ENCODE measurements around the gene PYGB. TPM values are rescaled to one million over a fixed set of nuclear protein-coding genes. Genes with fewer than 3 reads are reported as not detected.
"Not testable (repeated sequence)": the region's sequence is repeated elsewhere in the genome, so short reads cannot be mapped to it uniquely, and the experiment has no call there.

PYGB gene
- total RNA-seq, 2 experiments from 2014 or later: 26.3 to 27.5 TPM

DNA sequence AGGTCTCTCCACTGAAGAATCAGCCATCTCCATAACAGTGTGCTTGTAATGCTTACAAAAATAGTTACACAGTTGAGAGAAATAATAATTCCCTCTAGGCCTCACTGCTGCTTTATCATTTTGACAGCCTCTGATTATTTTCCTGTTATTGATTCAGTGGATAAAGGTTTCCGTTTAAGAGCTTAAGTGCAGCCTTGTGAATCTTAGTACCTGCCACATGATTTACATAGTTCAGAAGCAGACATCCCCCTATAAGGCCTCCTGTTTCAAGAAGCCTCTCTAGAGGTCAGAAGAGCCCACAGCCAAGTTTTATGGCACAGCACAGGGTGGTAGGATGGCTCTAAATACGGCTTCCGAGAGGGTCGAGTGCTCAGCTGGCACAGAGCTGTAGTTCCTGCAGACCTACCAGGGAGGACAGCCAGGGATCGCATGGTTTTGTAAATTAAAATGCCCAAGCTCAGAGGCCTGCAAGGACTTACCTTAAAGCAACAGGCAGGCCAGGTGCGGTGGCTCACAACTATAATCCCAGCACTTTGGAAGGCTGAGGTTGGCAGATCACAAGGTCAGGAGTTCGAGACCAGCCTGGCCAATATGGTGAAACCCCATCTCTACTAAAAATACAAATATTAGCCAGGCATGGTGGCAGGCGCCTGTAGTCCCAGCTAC lies 17.6 kb upstream of the PYGB start:
- CTCF ChIA-PET: no interaction called here
- DNase-seq (no peak), ATAC-seq (ENCODE audit: poor library complexity) (no peak)
- H3K36me3 Mint-ChIP-seq (ENCODE audit: low read depth): peaks cover 5% of the 10 kb centered on the region
- Histone ChIP-seq H3K27ac (ENCODE audit: low read depth in 1 of 2, low read length in 2 of 2) (no peak overlapping the region), H3K4me3 (ENCODE audit: low read length) (no peak overlapping the region), H3K9me3 (ENCODE audit: control insufficient read depth in 1 of 2, insufficient read depth in 1 of 2, low read length in 2 of 2) (peaks cover 0 to 4% of the 10 kb centered on the region in 2 experiments), H3K27me3 (ENCODE audit: control insufficient read depth in 1 of 2, insufficient read depth in 2 of 2, low read length in 2 of 2) (no peaks in the 10 kb centered on the region), H3K36me3 (ENCODE audit: insufficient read depth, low read length) (peaks cover 2% of the 10 kb centered on the region), H3K4me1 (ENCODE audit: insufficient read depth, low read length) (no peaks in the 10 kb centered on the region)
- no peak overlapping the region for H3K27ac Mint-ChIP-seq
- POLR2A ChIA-PET: no interaction called here
- H3K27me3 Mint-ChIP-seq: peaks cover 11% of the 10 kb centered on the region
- no peaks in the 10 kb centered on the region for H3K9me3 Mint-ChIP-seq
- intact Hi-C loops (cut with DNase I, micrococcal nuclease): no loop called here
- H3K4me1 Mint-ChIP-seq (ENCODE audit: low read depth): no peaks in the 10 kb centered on the region
- no peak overlapping the region for H3K4me3 Mint-ChIP-seq
- TF ChIP-seq, protein P1, sequence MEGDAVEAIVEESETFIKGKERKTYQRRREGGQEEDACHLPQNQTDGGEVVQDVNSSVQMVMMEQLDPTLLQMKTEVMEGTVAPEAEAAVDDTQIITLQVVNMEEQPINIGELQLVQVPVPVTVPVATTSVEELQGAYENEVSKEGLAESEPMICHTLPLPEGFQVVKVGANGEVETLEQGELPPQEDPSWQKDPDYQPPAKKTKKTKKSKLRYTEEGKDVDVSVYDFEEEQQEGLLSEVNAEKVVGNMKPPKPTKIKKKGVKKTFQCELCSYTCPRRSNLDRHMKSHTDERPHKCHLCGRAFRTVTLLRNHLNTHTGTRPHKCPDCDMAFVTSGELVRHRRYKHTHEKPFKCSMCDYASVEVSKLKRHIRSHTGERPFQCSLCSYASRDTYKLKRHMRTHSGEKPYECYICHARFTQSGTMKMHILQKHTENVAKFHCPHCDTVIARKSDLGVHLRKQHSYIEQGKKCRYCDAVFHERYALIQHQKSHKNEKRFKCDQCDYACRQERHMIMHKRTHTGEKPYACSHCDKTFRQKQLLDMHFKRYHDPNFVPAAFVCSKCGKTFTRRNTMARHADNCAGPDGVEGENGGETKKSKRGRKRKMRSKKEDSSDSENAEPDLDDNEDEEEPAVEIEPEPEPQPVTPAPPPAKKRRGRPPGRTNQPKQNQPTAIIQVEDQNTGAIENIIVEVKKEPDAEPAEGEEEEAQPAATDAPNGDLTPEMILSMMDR (IDR thresholded peaks at IDR 0.05): no peak

DNA sequence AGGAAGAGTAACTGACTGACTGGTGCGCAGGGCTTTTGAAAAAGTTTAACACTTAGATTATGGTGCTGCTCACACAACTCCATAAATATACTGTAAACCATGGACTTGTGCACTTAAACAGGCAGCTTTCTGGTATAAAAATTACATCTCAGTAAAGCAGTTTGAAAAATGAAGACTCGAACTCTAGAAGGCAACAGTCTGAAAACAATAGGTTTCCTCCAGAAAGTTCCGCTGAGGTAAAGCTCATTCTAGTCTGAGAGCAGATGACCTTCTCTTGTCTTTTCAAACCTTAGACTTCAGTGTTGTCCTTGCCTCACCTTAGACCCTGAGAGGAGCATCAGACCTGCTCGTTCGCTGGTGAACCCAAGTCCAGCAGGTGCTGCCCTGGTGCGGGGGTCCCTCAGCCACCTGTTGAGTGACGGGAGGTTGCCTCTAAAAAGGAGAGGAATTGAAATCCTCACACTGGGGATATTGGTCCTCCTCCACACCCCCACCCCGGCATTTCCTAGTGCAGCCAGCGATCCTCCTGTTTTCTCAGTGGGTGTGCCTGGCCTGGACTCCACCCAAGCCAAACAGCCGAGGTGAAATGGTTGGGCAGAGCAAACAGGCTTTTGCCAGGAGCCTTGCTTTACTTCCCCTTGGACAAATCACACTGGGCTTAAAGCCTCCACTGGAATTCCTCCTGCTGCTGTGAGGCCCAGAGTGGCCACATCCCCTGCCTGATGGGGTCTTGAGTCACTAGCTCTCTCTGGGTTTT lies 14.7 kb upstream of the PYGB start:
- POLR2A ChIA-PET: no interaction called here
- no peak for ATAC-seq (ENCODE audit: poor library complexity)
- TF ChIP-seq, protein P1 (IDR thresholded peaks at IDR 0.05): no peak
- H3K4me3 ChIP-seq (ENCODE audit: low read length): no peak overlapping the region
- no peaks in the 10 kb centered on the region for H3K36me3 ChIP-seq (ENCODE audit: insufficient read depth, low read length)
- H3K4me1 Mint-ChIP-seq (ENCODE audit: low read depth): no peaks in the 10 kb centered on the region
- peaks cover 6 to 10% of the 10 kb centered on the region in 2 experiments for H3K27me3 ChIP-seq (ENCODE audit: control insufficient read depth in 1 of 2, insufficient read depth in 2 of 2, low read length in 2 of 2)
- CTCF ChIA-PET: interaction anchor here (0.5 to 1.0 kb wide), 2 partner anchors 10 to 240 kb away, joined by 3 read pairs; no protein-coding TSS in a partner anchor
- no peaks in the 10 kb centered on the region for H3K36me3 Mint-ChIP-seq (ENCODE audit: low read depth)
- no peak for DNase-seq
- H3K27me3 Mint-ChIP-seq: peaks cover 19% of the 10 kb centered on the region
- H3K9me3 ChIP-seq (ENCODE audit: control insufficient read depth in 1 of 2, insufficient read depth in 1 of 2, low read length in 2 of 2): peaks cover 0 to 9% of the 10 kb centered on the region in 2 experiments
- intact Hi-C loops (cut with DNase I, micrococcal nuclease): no loop called here
- no peak overlapping the region for H3K4me3 Mint-ChIP-seq
- H3K4me1 ChIP-seq (ENCODE audit: insufficient read depth, low read length): no peaks in the 10 kb centered on the region
- no peak overlapping the region for H3K27ac Mint-ChIP-seq
- no peak overlapping the region for H3K27ac ChIP-seq (ENCODE audit: low read depth in 1 of 2, low read length in 2 of 2)
- H3K9me3 Mint-ChIP-seq: no peaks in the 10 kb centered on the region

DNA sequence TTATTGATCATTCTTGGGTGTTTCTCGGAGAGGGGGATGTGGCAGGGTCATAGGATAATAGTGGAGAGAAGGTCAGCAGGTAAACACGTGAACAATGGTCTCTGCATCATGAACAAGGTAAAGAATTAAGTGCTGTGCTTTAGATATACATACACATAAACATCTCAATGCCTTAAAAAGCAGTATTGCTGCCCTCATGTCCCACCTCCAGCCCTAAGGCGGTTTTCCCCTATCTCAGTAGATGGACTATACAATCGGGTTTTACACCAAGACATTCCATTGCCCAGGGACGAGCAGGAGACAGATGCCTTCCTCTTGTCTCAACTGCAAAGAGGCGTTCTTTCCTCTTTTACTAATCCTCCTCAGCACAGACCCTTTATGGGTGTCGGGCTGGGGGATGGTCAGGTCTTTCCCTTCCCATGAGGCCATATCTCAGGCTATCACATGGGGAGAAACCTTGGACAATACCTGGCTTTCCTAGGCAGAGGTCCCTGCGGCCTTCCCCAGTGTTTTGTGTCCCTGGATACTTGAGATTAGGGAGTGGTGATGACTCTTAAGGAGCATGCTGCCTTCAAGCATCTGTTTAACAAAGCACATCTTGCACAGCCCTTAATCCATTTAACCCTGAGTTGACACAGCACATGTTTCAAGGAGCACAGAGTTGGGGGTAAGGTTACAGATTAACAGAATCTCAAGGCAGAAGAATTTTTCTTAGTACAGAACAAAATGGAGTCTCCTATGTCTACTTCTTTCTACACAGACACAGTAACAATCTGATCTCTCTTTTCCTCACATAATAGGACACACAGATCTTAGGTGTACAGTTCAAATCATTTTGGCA lies 13.7 kb upstream of the PYGB start:
- POLR2A ChIA-PET; ATAC-seq (ENCODE audit: poor library complexity); H3K4me1 ChIP-seq (ENCODE audit: insufficient read depth, low read length); DNase-seq; H3K4me3 Mint-ChIP-seq; CTCF ChIA-PET; H3K9me3 Mint-ChIP-seq; H3K4me3 ChIP-seq (ENCODE audit: low read length); H3K27me3 ChIP-seq (ENCODE audit: control insufficient read depth in 1 of 2, insufficient read depth in 2 of 2, low read length in 2 of 2); H3K36me3 ChIP-seq (ENCODE audit: insufficient read depth, low read length); H3K27ac ChIP-seq (ENCODE audit: low read depth in 1 of 2, low read length in 2 of 2); H3K27ac Mint-ChIP-seq; H3K36me3 Mint-ChIP-seq (ENCODE audit: low read depth); H3K9me3 ChIP-seq (ENCODE audit: control insufficient read depth in 1 of 2, insufficient read depth in 1 of 2, low read length in 2 of 2); H3K4me1 Mint-ChIP-seq (ENCODE audit: low read depth); intact Hi-C loops (cut with DNase I, micrococcal nuclease): not testable (repeated sequence)
- peaks cover 21% of the 10 kb centered on the region for H3K27me3 Mint-ChIP-seq
